Lung (tissue), 12 donors: ENCODE data around the gene TNFSF10. TPM values are rescaled to one million over a fixed set of nuclear protein-coding genes. Genes with fewer than 3 reads are reported as not detected.

Experiments
- ATAC-seq: fragments of 200-7000 bp; cut with Tn5 transposase; one replicate; pipeline ENCODE4 v1.9.1; 2020; ENCODE audit warnings: moderate number of reproducible peaks; ENCODE audit not compliant: insufficient read depth, low FRiP score
- DNase-seq, 3 donors: peaks; one replicate each; pipeline ENCODE4 v3.0.0-alpha.2; 2013 to 2017
- H3K27ac ChIP-seq, 2 donors: one replicate each; pipeline ENCODE4 v1.5.1; 2013; ENCODE audit warnings: mild to moderate bottlenecking in 2 of 2, moderate library complexity in 2 of 2, control low read depth in 1 of 2, inconsistent platforms in 1 of 2, low read depth in 1 of 2, low read length in 1 of 2
- H3K27me3 ChIP-seq, 3 donors: one replicate each; pipeline ENCODE4 v1.5.1; 2013; ENCODE audit warnings: low read length in 2 of 3; ENCODE audit not compliant: control insufficient read depth in 3 of 3, insufficient read depth in 3 of 3
- H3K36me3 ChIP-seq, 4 donors: one replicate each; pipeline ENCODE4 v1.5.1; 2013; ENCODE audit warnings: low read length in 4 of 4, mild to moderate bottlenecking in 1 of 4, moderate library complexity in 1 of 4; ENCODE audit not compliant: control insufficient read depth in 4 of 4, insufficient read depth in 4 of 4
- H3K4me1 ChIP-seq, 5 donors: one replicate each; pipeline ENCODE4 v1.5.1; 2013; ENCODE audit warnings: low read length in 5 of 5, mild to moderate bottlenecking in 2 of 5, moderate library complexity in 1 of 5; ENCODE audit not compliant: control insufficient read depth in 5 of 5, insufficient read depth in 5 of 5
- H3K4me3 ChIP-seq: one replicate; pipeline ENCODE4 v1.5.1; 2013; ENCODE audit warnings: mild to moderate bottlenecking, control low read depth, moderate library complexity
- H3K9ac ChIP-seq, 2 donors: one replicate each; pipeline ENCODE4 v1.5.1; 2013; ENCODE audit warnings: low read length in 2 of 2, control low read depth in 1 of 2; ENCODE audit not compliant: insufficient read depth in 1 of 2
- H3K9me3 ChIP-seq, 4 donors: one replicate each; pipeline ENCODE4 v1.5.1; 2013; ENCODE audit warnings: low read length in 3 of 4, mild to moderate bottlenecking in 1 of 4, moderate library complexity in 1 of 4; ENCODE audit not compliant: control insufficient read depth in 4 of 4, insufficient read depth in 3 of 4
- WGBS, 2 donors: extraction: QIAGEN DNeasy Blood & Tissue Kit; methylation state at CpG; one replicate each; pipeline ENCODE4 v1.1.7; 2013; 5-methylcytosine and 5-hydroxymethylcytosine counted together
- polyA plus RNA-seq, 2 donors: library from polyadenylated mRNA; stranded (reverse); fragments of 200-250 nt; gene quantifications; one replicate each; pipeline ENCODE4 v1.2.1, GENCODE V29; 2013
- total RNA-seq, 2 donors: library from RNA; depleted of rRNA in 1 of 2; stranded (reverse); fragments of >200 nt in 1 of 2; gene quantifications; one replicate each; pipeline ENCODE4 v1.2.1, GENCODE V29; 2014 to 2021
- TF ChIP-seq, protein P1 (sequence below): IDR thresholded peaks from 2 replicates; pipeline ENCODE4 v1.5.1; 2012; ENCODE audit warnings: mild to moderate bottlenecking; ENCODE audit errors: control extremely low read depth, extremely low read depth
- donor health status: control.
- donor health status: control.
- donor health status: Bipolar disorder and iron deficiency.
- donor health status: healthy.
- donor health status: DM: yes; HTN: yes; CAD: no.

The TNFSF10 gene
- total and polyA plus RNA-seq, 4 donors, result 22.9 to 107 (median 60.0) TPM

GRCh38 chr3:172546628-172547214 lies 23.5 kb upstream of the TNFSF10 start:
- Histone ChIP-seq H3K27ac (peak overlapping the region in 1 of 2 donors; percentile 56), H3K27me3 (no peaks in the 10 kb centered on the region), H3K9ac (no peak overlapping the region), H3K9me3 (no peaks in the 10 kb centered on the region), H3K4me3 (no peak overlapping the region), H3K36me3 (no peaks in the 10 kb centered on the region), H3K4me1 (peaks cover 0 to 2% (median 0%) of the 10 kb centered on the region in 5 donors)
- DNase-seq (no peak), ATAC-seq (no peak)
- TF ChIP-seq, protein P1, sequence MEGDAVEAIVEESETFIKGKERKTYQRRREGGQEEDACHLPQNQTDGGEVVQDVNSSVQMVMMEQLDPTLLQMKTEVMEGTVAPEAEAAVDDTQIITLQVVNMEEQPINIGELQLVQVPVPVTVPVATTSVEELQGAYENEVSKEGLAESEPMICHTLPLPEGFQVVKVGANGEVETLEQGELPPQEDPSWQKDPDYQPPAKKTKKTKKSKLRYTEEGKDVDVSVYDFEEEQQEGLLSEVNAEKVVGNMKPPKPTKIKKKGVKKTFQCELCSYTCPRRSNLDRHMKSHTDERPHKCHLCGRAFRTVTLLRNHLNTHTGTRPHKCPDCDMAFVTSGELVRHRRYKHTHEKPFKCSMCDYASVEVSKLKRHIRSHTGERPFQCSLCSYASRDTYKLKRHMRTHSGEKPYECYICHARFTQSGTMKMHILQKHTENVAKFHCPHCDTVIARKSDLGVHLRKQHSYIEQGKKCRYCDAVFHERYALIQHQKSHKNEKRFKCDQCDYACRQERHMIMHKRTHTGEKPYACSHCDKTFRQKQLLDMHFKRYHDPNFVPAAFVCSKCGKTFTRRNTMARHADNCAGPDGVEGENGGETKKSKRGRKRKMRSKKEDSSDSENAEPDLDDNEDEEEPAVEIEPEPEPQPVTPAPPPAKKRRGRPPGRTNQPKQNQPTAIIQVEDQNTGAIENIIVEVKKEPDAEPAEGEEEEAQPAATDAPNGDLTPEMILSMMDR, result no peak

DNA sequence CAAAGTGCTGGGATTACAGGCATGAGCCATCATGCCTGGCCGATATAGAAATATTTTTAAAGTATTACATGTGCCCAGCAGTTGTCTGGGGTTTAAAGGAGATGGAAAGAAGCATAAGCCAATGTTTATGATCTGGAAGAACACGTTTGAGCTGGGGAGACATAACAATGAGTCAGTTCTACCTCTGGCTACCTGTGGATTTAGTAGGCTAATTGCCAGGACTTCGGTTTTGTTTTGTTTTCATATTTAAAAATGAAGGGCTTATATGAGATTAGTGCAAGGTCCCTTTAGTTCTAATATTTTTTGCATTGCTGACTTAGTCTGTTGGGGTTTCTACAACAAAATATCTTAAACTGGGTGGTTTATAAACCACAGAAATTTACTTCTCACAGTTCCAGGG lies 22.9 kb upstream of the TNFSF10 start:
- Histone ChIP-seq H3K9ac (no peak overlapping the region), H3K27ac (peak overlapping the region in 1 of 2 donors; percentile 56), H3K9me3 (no peaks in the 10 kb centered on the region), H3K4me1 (peaks cover 0 to 2% (median 0%) of the 10 kb centered on the region in 5 donors), H3K4me3 (no peak overlapping the region), H3K36me3 (no peaks in the 10 kb centered on the region), H3K27me3 (no peaks in the 10 kb centered on the region)
- TF ChIP-seq, protein P1, result no peak
- ATAC-seq (no peak), DNase-seq (no peak)
- WGBS, 2 donors, result 78 to 84% methylated on average over 3 of the region's 3 CpGs

GRCh38 chr3:172544404-172544803 lies 21.2 kb upstream of the TNFSF10 start:
- no peak overlapping the region for H3K27ac ChIP-seq
- H3K4me3 ChIP-seq, result no peak overlapping the region
- whole genome bisulfite sequencing, 2 donors, result 62 to 85% methylated on average over 2 of the region's 2 CpGs
- DNase-seq (no peak), ATAC-seq (no peak)
- H3K9me3 ChIP-seq, result no peaks in the 10 kb centered on the region
- H3K4me1 ChIP-seq, result peaks cover 0 to 2% (median 0%) of the 10 kb centered on the region in 5 donors
- no peak overlapping the region for H3K9ac ChIP-seq
- no peaks in the 10 kb centered on the region for H3K36me3 ChIP-seq
- H3K27me3 ChIP-seq, result no peaks in the 10 kb centered on the region
- TF ChIP-seq, protein P1, result no peak

DNA sequence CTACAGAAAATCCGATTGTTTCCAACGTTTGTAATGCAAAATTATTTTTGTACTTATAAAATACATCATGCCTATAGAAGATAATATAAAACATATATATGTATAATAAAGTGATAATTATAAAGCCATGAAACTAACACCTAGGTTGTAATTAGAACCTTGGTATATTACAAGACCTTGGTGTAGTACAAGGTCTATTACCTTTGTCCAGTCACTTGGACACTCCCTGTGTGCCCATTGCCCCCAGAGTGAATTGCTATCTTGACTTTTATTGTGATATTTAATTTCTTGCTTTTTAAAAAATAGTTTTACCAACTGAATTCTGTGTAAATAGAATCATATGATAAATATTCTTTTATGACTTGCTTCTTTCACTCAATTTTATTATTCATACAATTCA lies 20.7 kb upstream of the TNFSF10 start:
- ATAC-seq (no peak), DNase-seq (no peak)
- Histone ChIP-seq H3K36me3 (no peaks in the 10 kb centered on the region), H3K9ac (no peak overlapping the region), H3K4me1 (peaks cover 0 to 3% (median 0%) of the 10 kb centered on the region in 5 donors), H3K9me3 (no peaks in the 10 kb centered on the region), H3K4me3 (no peak overlapping the region), H3K27ac (no peak overlapping the region), H3K27me3 (no peaks in the 10 kb centered on the region)
- 93% methylated on average over 2 of the region's 2 CpGs for WGBS, 2 donors
- TF ChIP-seq, protein P1, result no peak
